Measurements from ENCODE around the gene ALG14. TPM values are rescaled to one million over a fixed set of nuclear protein-coding genes. Genes with fewer than 3 reads are reported as not detected.

ALG14 gene
- total RNA-seq, 1 donor from 2014 or later, result 4.6 TPM

DNA sequence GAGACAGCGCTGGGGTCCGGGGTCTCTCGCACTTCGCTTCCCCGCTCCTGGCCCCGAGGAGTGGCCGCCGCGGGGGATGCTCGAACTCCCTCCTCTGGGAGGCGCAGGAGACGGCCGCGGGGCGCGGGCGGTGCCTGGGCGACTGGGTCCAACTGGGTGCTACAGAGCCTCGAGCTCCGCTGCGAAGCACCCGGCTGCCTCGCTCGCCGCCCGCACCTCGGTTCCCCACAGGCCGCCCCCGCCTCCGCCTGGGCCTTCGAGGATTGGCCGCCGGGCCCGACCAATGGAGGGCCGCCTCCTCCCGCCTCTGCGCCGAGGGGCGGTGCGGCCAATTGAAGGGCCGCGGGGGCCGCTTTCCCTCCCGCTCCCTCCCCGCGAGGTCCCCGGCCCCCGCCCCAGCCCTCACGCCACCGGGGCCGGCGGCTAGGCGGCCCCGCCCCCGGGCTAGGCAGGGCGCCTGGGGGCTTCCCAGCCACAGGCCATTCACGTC is 145.8 kb downstream of the ALG14 start, which contains the start of gene CNN3:
Gene CNN3 (minus strand): TSS at position 196 of the 490 bp plus-strand sequence. CDS start 216 bp downstream, outside the sequence.
- ATAC-seq, result peak; percentile 94 to 96
- Histone ChIP-seq H3K36me3 (no peaks in the 10 kb centered on the region), H3K27ac (peak within 1 kb of the TSS; percentile 96), H3K9me3 (no peaks in the 10 kb centered on the region), H3K27me3 (ENCODE audit: low read depth) (peaks cover 10% of the 10 kb centered on the region), H3K4me3 (peak within 1 kb of the TSS; percentile 69), H3K4me1 (peaks cover 68% of the 10 kb centered on the region)
- DNase-seq, result peak; percentile 94
- TF ChIP-seq, protein P1, sequence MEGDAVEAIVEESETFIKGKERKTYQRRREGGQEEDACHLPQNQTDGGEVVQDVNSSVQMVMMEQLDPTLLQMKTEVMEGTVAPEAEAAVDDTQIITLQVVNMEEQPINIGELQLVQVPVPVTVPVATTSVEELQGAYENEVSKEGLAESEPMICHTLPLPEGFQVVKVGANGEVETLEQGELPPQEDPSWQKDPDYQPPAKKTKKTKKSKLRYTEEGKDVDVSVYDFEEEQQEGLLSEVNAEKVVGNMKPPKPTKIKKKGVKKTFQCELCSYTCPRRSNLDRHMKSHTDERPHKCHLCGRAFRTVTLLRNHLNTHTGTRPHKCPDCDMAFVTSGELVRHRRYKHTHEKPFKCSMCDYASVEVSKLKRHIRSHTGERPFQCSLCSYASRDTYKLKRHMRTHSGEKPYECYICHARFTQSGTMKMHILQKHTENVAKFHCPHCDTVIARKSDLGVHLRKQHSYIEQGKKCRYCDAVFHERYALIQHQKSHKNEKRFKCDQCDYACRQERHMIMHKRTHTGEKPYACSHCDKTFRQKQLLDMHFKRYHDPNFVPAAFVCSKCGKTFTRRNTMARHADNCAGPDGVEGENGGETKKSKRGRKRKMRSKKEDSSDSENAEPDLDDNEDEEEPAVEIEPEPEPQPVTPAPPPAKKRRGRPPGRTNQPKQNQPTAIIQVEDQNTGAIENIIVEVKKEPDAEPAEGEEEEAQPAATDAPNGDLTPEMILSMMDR (IDR thresholded peaks at IDR 0.05), result no peak
- intact Hi-C loops (cut with DNase I), result loop anchor here (10.0 kb wide), 1 partner anchor 62 kb away; no protein-coding TSS in a partner anchor

DNA sequence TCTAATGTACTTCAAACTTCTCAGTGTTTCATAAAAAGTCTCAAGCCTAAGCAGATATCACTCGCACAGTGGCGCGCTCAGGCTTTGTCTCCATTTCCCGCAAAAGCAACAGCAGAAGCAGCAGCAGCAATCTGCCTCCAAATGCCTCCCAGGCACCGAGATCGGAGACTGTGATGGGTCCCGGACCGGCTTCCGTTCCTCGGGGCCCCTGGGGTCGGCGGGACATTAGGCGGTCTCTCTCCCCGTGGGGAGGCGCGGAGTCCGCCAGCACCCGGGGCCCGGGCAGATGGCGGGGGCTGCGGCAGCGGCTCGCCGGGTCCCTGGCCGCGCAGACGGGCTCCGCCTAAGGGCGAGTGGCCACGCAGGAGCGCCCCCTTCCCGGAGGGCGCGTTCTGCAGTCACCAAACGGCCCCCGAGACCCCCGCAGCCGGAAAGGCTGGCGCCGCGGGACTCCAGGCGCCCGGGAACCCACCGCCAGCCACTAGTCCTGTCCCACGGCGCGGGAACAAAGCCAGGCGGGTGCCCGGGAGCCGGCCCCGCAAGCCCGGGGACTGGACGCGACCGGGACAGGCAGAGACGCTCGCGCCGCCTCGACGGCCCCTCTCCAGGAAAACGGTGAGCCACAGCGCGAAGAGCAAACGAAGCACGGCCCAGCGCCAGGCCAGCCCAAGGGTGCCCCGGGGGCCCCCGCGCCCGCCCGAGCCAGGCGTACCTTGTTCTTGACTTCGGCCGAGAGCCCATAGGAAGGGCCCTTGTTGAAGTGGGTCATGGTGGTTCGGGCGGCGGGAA is 146.4 kb downstream of the ALG14 start:
- ATAC-seq (peak; percentile 76), DNase-seq (peak; percentile 65)
- Histone ChIP-seq H3K4me3 (peak overlapping the region; percentile 69), H3K4me1 (peaks cover 69% of the 10 kb centered on the region), H3K27ac (peak overlapping the region; percentile 96), H3K27me3 (ENCODE audit: low read depth) (peaks cover 10% of the 10 kb centered on the region), H3K36me3 (no peaks in the 10 kb centered on the region), H3K9me3 (no peaks in the 10 kb centered on the region)
- intact Hi-C loops (cut with DNase I), result loop anchor here (10.0 kb wide), 1 partner anchor 62 kb away; no protein-coding TSS in a partner anchor
- TF ChIP-seq, protein P1 (IDR thresholded peaks at IDR 0.05), result peak; percentile 39

DNA sequence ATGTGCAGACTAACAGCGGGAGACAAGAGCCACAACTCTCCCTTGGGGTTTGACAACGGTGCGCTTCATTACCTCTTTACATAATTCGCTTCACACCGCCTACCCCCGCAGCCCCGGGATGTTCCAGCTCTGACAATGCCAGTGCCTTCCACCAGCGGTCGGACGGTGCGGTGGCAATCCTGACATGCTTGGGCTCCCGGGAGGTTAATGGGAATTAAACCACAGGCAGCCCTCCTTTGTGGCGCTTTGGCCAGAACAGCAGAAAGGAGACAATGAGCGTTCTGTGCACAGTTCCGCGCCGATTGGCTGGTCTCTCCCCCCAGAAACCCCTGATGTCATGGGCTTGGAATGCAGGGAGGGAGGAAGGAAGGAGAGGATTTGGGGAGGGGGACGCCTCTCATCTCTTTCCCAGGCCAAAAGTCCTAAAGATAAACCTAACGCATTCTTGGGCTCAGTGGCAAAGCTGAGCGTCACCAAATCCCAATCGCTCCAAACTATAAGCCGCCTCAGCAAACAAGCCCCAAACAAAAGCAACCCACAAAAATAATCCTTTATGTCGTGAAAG is 147.1 kb downstream of the ALG14 start:
- intact Hi-C loops (cut with DNase I), result loop anchor here (10.0 kb wide), 1 partner anchor 61 kb away; no protein-coding TSS in a partner anchor
- H3K4me3 ChIP-seq, result peak overlapping the region; percentile 69
- H3K36me3 ChIP-seq, result no peaks in the 10 kb centered on the region
- H3K27ac ChIP-seq, result peak overlapping the region; percentile 96
- TF ChIP-seq, protein P1 (IDR thresholded peaks at IDR 0.05), result no peak
- DNase-seq (peak; percentile 57), ATAC-seq (peak; percentile 36 to 38)
- H3K27me3 ChIP-seq (ENCODE audit: low read depth), result peaks cover 10% of the 10 kb centered on the region
- H3K9me3 ChIP-seq, result no peaks in the 10 kb centered on the region
- peaks cover 71% of the 10 kb centered on the region for H3K4me1 ChIP-seq

DNA sequence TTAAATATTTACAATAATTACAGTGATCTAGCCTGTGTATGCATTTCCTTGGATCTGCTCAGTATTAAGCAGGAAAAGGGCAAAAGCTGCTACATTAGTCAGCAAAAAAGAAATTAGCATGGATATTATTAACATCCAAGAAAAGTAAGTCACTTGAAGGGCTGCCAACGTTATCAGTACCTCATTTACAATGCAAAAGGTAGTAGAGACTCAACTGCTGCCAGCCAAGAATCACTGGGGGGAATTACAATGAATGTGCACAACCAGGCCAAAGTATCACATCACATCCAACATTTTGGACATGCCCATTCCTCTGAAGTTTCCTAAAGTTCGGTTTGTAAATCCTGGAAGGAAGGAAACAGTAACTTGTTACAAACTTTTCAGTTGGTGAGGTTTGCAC is 147.7 kb downstream of the ALG14 start:
- no peak for ATAC-seq
- intact Hi-C loops (cut with DNase I), result loop anchor here (10.0 kb wide), 1 partner anchor 60 kb away; no protein-coding TSS in a partner anchor
- TF ChIP-seq, protein P1 (IDR thresholded peaks at IDR 0.05), result no peak
- DNase-seq, result no peak
- peaks cover 10% of the 10 kb centered on the region for H3K27me3 ChIP-seq (ENCODE audit: low read depth)
- peak overlapping the region; percentile 96 for H3K27ac ChIP-seq
- no peaks in the 10 kb centered on the region for H3K36me3 ChIP-seq
- H3K4me3 ChIP-seq, result peak overlapping the region; percentile 69
- H3K9me3 ChIP-seq, result no peaks in the 10 kb centered on the region
- peaks cover 71% of the 10 kb centered on the region for H3K4me1 ChIP-seq

Other genes starting within 250 kb of the ALG14 start
- gene CNN3, start 145.8 kb downstream of the ALG14 start, total RNA-seq, result 151 TPM
- 11.3 TPM for gene TLCD4, start 44.4 kb upstream of the ALG14 start, total RNA-seq
- 11.8 TPM for gene RWDD3, start 161.3 kb upstream of the ALG14 start, total RNA-seq